Mesodermal cell (in vitro differentiated cells): Measurements from ENCODE around the gene TIMM22.
A peak's percentile ranks its signal among the peaks of the same experiment; 100 is the strongest.

Experiments used
- H3K27ac ChIP-seq: 2 replicates; pipeline ENCODE4 v1.7.0; 2013; ENCODE audit warnings: mild to moderate bottlenecking, low read depth, low read length, moderate library complexity; ENCODE audit not compliant: severe bottlenecking
- H3K36me3 ChIP-seq: 2 replicates; pipeline ENCODE4 v1.7.1; 2013; ENCODE audit warnings: mild to moderate bottlenecking, low read length, moderate library complexity; ENCODE audit not compliant: control insufficient read depth, insufficient read depth
- H3K4me1 ChIP-seq: one replicate; pipeline ENCODE4 v1.7.1; 2013; ENCODE audit warnings: mild to moderate bottlenecking, low read length; ENCODE audit not compliant: insufficient read depth, control insufficient read depth, poor library complexity, severe bottlenecking
- H3K4me3 ChIP-seq: 2 replicates; pipeline ENCODE4 v1.7.0; 2013; ENCODE audit warnings: low read length, control low read depth, mild to moderate bottlenecking; ENCODE audit not compliant: insufficient read depth, poor library complexity, severe bottlenecking; ENCODE audit errors: extremely low read depth
- H3K9me3 ChIP-seq: 2 replicates; pipeline ENCODE4 v1.7.1; 2013; ENCODE audit warnings: mild to moderate bottlenecking, low read length, moderate library complexity; ENCODE audit not compliant: control insufficient read depth
- WGBS, 2 experiments: methylation state at CpG; one replicate each; pipeline ENCODE4 v1.1.5; 2013; ENCODE audit warnings: missing lambda C conversion rate in 2 of 2; ENCODE audit not compliant: insufficient coverage in 2 of 2; 5-methylcytosine and 5-hydroxymethylcytosine counted together

The TIMM22 gene

DNA sequence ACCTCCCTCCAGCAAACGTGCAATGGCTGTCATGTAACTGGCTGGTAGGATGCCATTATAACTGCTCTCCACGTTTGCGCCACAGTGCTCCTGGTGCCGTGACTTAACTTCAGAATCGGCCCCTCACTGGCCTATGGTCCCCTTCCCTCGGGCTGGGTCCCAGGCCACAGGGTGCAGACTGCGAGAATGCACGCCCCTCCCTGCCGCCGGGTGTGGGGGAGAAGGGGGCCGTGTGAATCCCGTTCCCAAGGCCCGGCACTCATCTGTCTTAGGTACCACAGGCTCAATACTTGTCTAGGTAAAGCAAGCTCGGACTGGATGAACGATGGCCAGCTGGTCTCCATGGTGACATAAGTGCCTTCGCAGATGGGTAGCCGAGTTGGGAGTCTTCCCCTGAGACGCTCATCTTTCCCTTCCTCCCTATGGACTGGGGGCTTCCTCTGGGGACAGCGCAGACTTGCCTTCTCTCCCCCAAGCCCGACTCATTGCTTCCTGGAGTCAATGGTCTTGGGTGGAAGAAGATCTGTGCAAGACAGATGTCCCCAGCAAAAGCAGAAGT is 37.8 kb downstream of the TIMM22 start:
- Histone ChIP-seq H3K27ac (no peak overlapping the region), H3K9me3 (no peaks in the 10 kb centered on the region), H3K36me3 (peaks cover 9% of the 10 kb centered on the region), H3K4me3 (no peak overlapping the region), H3K4me1 (peaks cover 27% of the 10 kb centered on the region)
- 84 to 92% methylated on average over 13 to 20 of the region's 20 CpGs for WGBS, 2 experiments

DNA sequence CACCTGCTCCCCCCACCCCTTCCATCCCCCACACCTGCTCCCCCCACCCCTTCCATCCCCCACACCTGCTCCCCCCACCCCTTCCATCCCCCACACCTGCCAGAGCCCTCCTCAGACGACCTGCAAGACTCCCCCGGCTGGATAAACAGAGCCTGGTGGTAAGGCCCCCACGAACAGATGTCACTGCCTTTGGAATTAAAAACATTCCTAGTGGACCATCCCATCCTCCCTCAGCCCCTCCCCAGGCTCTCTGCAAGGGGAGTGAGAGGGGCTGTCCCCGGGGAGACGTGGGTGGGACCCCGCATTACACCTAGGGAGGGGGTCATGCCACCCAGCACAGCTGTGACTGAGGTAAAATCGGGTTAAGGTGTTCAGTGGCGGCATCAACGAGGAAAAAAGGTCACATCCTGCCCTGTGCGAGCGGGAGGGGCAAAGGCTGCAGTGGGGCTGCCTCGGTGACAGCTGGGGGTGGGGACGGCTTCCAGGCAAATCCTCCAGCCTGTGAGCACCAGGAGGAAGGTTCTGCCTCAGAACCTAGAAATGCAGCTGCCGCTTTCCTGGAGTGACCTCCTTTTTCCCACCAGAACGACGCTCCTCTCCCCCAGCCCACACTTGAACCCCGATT is 38.7 kb downstream of the TIMM22 start:
- no peak overlapping the region for H3K27ac ChIP-seq
- peaks cover 9% of the 10 kb centered on the region for H3K36me3 ChIP-seq
- H3K4me3 ChIP-seq: no peak overlapping the region
- peaks cover 29% of the 10 kb centered on the region for H3K4me1 ChIP-seq
- H3K9me3 ChIP-seq: no peaks in the 10 kb centered on the region
- 47 to 55% methylated on average over 8 to 14 of the region's 17 CpGs for WGBS, 2 experiments

DNA sequence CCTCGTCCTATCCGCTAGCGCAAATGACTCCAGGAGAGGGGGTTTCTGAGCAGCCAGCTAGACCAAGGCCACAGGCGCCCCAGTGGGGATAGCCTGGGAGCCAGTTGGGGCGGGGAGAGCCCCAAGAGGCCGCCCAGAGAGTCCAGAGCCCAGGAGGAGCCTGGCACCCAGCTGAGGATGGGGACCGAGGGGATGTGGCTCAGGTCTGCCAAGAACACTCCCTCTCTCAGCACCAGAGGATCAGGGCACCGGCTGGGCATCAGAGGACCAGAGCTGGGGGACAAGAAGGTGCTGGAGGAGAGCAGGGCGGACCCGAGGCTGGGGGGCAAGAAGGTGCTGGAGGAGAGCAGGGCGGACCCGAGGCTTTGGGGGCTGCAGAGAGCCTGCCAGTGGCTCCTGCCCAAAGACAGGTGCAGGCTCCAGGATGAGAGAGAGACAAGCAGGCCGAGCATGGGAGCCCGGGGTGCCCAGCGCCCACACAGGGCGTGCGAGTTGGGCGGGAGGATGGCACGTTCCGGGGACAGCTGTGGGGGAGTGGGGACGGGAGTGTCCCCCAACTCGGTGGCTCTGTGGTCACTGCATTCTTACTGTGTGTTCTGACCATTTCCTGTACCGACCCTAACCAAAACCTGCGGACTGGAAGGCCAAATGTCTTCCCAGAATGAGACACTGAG is 39.4 kb downstream of the TIMM22 start:
- Histone ChIP-seq H3K4me3 (no peak overlapping the region), H3K27ac (no peak overlapping the region), H3K36me3 (peaks cover 9% of the 10 kb centered on the region), H3K9me3 (no peaks in the 10 kb centered on the region), H3K4me1 (peaks cover 28% of the 10 kb centered on the region)
- WGBS, 2 experiments: 90 to 91% methylated on average over 19 to 21 of the region's 24 CpGs

DNA sequence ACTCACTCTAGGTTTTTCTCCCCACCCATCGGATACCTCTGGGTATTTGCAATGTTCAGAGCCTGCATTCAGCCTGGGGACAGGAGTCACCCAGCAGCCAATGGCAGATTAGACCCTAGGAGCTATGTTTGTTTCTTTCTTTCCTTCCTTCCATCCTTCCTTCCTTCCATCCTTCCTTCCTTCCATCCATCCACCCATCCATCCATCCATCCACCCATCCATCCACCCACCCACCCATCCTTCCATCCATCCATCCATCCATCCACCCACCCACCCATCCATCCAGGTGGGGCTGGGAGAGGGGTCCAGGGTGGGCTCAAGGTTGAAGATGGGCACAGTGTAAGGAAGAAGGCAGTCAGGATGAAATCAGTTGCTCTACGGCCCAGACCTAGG is 39.9 kb downstream of the TIMM22 start:
- no peak overlapping the region for H3K4me3 ChIP-seq
- H3K36me3 ChIP-seq: peaks cover 13% of the 10 kb centered on the region
- no peaks in the 10 kb centered on the region for H3K9me3 ChIP-seq
- no peak overlapping the region for H3K27ac ChIP-seq
- H3K4me1 ChIP-seq: peaks cover 28% of the 10 kb centered on the region
- 91 to 95% methylated on average over 1 to 2 of the region's 2 CpGs for WGBS, 2 experiments

DNA sequence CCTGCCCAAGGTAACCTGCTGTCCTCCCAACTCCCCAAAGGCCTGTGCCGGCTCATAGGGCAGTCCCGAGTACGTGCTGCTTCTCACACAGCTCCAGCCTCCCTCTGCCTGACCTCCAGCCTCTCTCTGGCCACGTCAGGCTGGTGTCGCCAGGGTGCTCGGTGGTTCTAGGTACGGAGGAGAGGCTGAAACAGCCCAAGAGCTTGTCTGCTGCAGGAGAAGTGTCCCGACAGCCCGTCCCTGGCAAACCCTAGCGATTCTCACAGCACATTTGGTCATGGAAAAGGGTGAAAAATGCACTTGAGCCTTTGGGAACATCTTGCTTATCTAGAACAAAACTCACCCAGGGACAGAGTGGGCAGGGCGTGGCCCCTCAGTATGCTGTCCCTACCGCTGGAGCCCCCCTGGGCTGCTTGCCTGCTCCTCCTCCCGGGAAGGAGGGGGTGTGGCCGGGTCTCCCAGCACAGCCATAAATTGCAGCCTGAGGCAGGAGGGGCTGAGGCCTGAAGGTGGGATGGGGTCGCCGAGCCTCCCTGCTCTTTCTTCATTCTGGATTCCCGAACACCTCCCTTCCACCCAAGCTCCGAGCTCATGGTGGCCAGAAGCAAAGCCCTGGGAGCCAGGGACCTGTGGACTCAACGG is 40.4 kb downstream of the TIMM22 start:
- H3K27ac ChIP-seq: no peak overlapping the region
- peaks cover 18% of the 10 kb centered on the region for H3K36me3 ChIP-seq
- no peaks in the 10 kb centered on the region for H3K9me3 ChIP-seq
- H3K4me3 ChIP-seq: no peak overlapping the region
- H3K4me1 ChIP-seq: peaks cover 23% of the 10 kb centered on the region
- WGBS, 2 experiments: 82 to 83% methylated on average over 9 to 19 of the region's 19 CpGs

DNA sequence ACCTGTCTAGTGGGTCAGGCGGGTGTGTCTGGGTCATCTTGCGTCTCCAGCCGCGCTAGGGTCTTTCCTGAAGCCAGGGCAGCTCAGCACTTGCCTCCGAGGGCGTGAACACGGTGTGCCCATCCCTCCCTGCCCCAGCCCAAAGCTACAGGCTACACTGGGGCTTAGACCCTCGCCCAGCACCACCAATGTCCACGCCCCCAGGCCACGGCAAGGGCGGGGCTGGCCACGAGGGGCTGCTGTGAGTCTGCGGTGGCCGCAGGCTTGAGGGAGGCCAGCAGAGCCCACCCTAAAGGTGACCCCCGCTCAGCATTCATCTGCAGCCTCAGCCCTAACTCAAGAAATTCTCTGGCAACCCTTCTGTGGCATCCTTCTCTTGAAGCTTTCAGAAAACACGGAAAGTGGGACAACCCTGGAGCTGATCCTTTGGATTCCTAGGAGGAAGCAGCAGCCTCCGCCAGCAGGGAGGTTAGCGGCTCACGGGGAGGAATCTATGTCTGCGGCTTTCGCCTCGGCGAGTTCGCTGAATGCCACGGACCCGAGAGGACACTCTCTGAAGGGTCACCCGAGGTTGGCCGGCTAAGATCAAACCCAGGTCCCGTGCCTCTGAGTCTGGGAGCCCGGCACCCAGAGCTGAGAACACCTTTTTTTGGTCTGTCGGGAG is 41.7 kb downstream of the TIMM22 start:
- Histone ChIP-seq H3K27ac (no peak overlapping the region), H3K9me3 (no peaks in the 10 kb centered on the region), H3K4me1 (peaks cover 23% of the 10 kb centered on the region), H3K4me3 (no peak overlapping the region), H3K36me3 (peaks cover 16% of the 10 kb centered on the region)
- WGBS, 2 experiments: 86 to 89% methylated on average over 28 to 31 of the region's 31 CpGs

DNA sequence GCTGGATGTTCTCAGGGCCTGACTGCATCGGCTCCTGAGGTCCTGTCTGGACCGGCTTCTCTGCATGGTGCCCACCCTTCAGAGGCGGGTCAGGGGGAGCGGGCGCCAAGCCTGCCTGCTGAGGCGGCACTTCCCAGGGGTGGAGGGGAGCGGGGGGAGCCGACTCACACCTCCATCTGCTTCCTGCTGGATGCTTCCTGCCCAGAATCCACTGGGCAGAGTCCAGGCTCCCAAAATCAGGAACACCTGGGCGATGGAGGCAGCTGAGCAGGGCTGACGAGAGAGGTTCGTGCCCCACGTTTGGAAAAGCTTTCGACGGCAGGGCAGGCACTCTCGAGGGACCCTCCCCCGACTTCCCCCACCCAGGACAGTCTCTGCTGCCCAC is 42.2 kb downstream of the TIMM22 start:
- Histone ChIP-seq H3K9me3 (no peaks in the 10 kb centered on the region), H3K36me3 (peaks cover 16% of the 10 kb centered on the region), H3K4me3 (no peak overlapping the region), H3K27ac (peak overlapping the region; percentile 6), H3K4me1 (peaks cover 23% of the 10 kb centered on the region)
- 88 to 90% methylated on average over 9 to 11 of the region's 16 CpGs for WGBS, 2 experiments

DNA sequence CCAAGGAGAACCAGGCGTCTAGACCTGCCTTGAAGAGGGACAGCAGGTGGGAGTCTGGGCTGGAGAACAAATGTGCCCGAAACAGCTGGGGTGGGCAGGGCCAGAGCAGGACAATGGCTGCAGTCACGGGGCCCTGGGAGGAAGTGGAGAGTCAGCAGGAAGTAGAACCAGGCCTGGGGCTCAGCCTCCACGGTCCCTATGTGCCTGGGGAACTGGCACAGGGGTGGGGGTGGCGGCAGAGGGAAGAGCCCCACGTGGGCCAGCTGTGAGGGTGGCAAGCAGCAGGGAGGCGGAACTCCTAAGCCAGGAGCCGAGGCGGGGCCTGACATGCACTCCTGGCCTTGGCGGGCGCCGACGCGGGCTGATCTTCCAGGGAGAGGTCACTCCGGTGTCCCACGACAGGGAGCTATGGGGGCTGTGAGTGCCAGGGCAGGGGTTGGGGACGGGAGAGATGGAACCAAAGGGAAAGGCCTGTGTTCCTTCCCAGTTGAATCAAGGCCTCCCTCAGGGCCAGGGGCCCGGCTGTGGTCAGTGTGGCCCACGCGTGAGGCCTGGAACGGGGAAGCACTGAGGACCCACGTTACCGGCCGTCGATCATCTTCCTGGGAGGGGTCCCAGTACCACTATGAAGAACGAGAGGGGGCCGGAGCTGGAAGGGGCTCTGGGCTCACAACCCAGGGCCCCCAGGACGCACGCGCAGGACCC is 42.7 kb downstream of the TIMM22 start:
- Histone ChIP-seq H3K4me1 (peaks cover 23% of the 10 kb centered on the region), H3K4me3 (no peak overlapping the region), H3K9me3 (no peaks in the 10 kb centered on the region), H3K27ac (peak overlapping the region; percentile 73), H3K36me3 (peaks cover 16% of the 10 kb centered on the region)
- WGBS, 2 experiments: 82 to 88% methylated on average over 22 to 28 of the region's 30 CpGs

DNA sequence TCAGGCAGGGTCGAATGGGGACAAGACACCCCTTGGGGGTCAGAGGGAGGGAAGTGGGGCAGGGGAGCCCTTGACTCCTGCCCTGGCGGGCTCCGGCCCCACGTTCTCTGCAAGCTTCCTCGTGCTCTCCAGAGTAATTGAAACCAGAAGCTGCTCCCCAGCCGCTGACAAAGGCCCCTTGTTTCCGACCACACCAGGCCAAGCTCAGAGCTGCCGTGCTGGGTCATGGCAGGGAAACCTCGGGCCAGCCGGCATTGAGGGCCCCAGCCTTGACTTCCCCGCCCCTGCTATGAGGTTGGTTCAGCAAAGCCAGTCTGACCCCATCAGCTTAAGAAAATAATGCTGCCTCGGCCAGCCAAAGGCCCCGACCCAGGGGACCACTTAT is 43.3 kb downstream of the TIMM22 start:
- Histone ChIP-seq H3K36me3 (peaks cover 16% of the 10 kb centered on the region), H3K27ac (peak overlapping the region; percentile 73), H3K4me3 (no peak overlapping the region), H3K9me3 (no peaks in the 10 kb centered on the region), H3K4me1 (peaks cover 23% of the 10 kb centered on the region)
- WGBS, 2 experiments: 85 to 92% methylated on average over 11 of the region's 13 CpGs

DNA sequence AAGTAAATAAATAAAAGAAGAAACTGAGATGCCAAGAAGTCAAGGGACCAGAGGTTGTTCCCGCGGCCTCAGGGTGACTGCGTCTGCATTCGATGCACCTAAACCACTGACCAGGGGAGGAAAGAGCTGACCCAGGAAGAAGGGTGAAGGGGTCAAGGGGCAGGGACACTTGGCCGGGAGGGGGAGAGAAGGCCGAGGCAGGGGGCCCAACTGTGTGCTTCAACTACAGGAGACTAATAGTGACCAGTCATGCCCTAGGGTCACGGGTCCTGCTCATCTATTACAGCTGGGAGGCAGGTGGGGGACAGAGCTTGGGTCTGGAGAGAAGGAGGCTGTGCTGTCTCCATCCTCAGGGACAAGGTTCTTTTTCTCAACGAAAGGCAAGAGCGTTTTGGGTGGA is 44.8 kb downstream of the TIMM22 start:
- H3K4me1 ChIP-seq: peaks cover 16% of the 10 kb centered on the region
- 96 to 98% methylated on average over 9 of the region's 9 CpGs for WGBS, 2 experiments
- H3K9me3 ChIP-seq: no peaks in the 10 kb centered on the region
- no peak overlapping the region for H3K27ac ChIP-seq
- H3K4me3 ChIP-seq: no peak overlapping the region
- H3K36me3 ChIP-seq: peaks cover 19% of the 10 kb centered on the region
